Inferior parietal cortex (tissue), 1 donor: Measurements from ENCODE around the gene STAT2.
"Not testable (repeated sequence)": the region's sequence is repeated elsewhere in the genome, so short reads cannot be mapped to it uniquely, and the experiment has no call there.

Experiments
- DNase-seq: peaks from one replicate; pipeline ENCODE4 v3.0.0-alpha.2; 2016; ENCODE audit errors: extremely low spot score

The STAT2 gene

GRCh38 chr12:56330936-56331490, 28.9 kb downstream of the STAT2 start:
- DNase-seq: no peak

GRCh38 chr12:56326533-56326932, 33.4 kb downstream of the STAT2 start:
- no peak for DNase-seq

DNA sequence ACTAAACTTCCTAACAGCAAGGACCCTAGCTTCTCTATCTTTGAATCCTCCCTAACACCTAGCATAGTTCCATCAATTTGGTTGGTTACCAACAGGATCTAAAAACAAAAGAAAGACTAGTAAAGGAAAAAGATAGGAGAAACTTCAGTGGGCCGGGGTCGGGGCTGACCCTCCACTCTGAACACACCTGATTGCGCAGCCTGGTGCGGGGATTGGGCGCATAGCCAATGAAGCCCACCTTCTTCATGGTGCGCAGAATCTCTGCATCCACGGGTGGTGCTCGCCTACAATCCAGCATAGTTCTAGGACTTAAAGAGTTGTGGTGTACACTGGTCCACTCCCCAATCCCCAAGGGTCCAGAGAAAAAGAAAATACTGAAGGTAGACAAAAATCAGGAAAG, 33.8 kb downstream of the STAT2 start:
- DNase-seq: no peak

DNA sequence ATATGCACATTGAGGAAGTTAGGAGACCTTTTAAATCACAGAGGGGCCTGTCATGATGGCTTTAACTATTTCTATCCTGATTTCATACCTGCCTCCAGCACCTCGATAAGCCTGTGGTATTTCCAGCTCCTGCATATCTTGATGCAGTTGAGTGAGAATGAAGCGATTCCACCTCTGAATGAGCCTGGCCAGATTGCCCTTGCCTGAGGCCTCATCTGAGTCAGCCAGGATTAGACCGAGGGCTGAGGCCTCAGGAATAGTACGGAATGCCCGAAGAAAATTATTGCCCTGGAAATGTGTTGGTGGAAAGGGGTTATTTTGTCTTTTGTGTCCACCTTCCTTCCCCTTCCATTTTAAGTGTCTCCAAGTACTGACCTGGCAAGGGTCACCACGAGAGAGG, 35.7 kb downstream of the STAT2 start:
- no peak for DNase-seq

DNA sequence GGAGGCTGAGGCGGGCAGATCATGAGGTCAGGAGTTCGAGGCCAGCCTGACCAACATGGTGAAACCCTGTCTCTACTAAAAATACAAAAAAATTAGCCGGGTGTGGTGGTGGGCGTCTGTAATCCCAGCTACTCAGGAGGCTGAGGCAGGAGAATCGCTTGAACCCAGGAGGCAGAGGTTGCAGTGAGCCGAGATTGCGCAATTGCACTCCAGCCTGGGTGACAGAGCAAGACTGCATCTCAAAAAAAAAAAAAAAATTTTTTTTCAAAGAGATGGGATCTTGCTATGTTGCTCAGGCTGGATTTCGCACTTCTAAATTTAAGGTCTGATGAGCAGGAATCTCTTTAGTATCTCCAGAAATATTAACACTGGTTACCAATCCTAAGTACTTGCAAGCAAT, 38.3 kb downstream of the STAT2 start:
- not testable (repeated sequence) for DNase-seq

DNA sequence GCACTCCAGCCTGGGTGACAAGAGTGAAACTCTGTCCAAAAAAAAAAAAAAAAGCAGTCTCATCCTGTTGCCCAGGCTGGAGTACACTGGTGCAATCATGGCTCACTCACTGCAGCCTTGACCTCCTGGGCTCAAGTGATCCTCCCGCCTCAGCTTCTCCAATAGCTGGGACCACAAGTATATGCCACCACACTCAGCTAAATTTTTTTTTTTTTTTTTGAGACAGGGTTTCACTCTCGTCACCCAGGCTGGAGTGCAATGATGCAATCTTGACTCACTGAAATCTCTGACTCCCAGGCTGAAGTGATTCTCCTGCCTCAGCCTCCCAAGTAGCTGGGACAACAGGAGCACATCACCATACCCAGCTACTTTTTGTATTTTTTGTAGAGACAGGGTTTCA, 38.9 kb downstream of the STAT2 start:
- DNase-seq: no peak

GRCh38 chr12:56317675-56318074, 42.2 kb downstream of the STAT2 start:
- DNase-seq: no peak

GRCh38 chr12:56315622-56316473, 44.1 kb downstream of the STAT2 start, which contains the start of gene CNPY2:
TSS of gene CNPY2 (minus strand) at chr12:56315988. CDS start at chr12:56315217, 771 bp downstream.
- peak; percentile 92 for DNase-seq

- DNase-seq: peak; percentile 56
Measured at GRCh38 chr12:56315249-56315621, 44.7 kb downstream of the STAT2 start.

DNA sequence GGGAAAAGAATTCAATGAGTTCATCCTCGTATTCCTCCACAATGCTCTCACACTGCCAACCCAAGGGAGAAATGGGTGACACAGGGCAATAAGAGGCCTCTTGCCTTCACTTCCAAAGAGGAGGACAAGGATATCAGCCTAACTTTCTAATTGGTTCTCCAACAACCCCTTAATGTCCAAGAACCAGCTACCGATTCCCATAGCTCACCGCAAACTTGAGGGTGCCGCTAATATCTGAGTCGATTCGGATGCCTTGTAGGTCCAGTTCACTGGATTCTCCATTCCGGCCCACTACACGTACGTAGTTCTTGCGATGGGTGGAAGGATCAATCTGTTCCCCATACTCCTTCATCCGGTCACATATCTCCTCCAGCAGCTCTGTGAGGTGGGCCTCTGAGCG, 48.9 kb downstream of the STAT2 start:
- no peak for DNase-seq

DNA sequence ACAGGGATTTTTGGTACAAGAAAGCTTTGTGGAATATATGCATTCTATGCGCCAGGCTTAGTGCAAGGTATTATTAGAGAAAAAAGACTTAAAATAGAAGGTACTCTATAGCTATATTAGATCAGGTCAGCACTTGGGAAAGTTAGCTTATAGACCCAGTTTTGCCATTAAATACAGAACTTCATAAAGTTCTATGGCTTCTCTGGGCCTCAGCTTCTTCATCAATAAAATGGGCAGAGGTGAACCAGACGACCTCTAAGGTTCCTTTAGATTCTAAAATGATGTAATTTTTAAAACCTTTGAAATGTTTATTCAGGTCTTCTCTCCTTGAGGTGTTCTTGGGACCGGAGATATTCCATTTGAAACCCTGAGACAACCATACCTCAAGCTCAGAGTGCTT, 51.2 kb downstream of the STAT2 start:
- DNase-seq: no peak

- DNase-seq: no peak
Measured at GRCh38 chr12:56307221-56307965, 52.5 kb downstream of the STAT2 start.

DNA sequence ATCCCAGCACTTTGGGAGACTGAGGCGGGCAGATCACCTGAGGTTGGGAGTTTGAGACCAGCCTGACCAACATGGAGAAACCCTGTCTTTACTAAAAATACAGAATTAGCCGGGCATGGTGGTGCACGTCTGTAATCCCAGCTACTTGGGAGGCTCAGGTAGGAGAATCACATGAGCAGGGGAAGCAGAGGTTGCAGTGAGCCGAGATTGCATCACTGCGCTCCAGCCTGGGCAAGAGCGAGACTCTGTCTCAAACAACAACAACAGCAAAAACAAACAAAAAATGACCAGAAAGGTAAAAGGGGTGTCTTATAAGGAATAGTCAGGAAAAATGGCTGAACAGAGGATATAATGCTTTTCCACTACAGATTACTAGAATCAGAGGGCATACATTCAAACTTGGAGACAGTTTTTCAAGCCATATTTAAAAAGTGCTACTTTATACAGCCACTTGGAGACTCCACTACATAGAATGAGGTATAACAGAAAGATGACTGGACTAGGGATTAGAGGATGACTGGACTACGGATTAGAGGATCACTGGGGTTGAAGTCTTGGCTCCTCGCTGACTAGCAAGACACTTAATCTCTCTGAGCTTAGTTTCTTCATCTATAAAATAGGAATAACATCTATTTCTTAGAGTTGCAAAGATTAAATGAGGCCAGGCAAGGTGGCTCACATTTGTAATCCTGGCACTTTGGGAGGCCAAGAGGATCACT, 54.9 kb downstream of the STAT2 start:
- DNase-seq: no peak

- DNase-seq: no peak
Measured at GRCh38 chr12:56304276-56304675, 55.6 kb downstream of the STAT2 start.

DNA sequence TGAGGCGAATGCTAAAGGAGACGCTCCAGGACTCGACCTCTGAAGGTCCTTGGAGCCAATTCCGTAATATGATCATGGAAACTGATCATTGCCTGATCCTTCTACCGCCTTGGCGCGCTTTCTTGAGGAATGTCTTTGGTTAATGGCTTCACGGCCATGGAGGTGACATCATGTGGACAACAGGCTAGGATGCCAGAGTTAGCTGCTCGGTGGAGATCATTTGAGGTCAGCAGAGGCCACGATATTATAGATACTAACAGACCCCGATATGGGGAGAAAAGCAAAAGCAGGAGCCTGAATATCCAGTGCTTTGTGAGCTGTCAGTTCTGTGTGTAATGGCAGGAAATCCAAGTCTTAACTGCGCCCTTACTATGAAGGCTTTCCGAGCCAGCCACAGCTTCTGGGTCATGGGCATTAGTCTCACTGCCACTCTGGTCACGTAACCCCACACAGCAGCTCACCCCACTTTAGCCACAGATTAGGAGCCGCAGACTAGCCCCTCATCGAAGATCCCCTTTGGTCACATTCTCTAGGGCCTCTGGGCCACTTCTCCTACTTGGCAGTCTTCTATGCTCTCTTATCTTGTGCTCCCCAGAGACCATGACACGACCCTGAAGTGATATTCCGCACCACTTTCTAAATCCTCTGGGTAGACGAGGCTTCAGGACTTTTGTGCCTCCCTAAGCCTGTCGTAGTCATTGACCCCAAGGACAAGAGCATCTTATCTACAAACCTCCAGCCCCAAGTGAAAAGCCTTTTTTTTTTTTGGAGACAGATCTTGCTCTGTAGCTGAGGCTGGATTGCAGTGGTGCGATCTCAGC, 59.1 kb downstream of the STAT2 start:
- peak; percentile 21 for DNase-seq

DNA sequence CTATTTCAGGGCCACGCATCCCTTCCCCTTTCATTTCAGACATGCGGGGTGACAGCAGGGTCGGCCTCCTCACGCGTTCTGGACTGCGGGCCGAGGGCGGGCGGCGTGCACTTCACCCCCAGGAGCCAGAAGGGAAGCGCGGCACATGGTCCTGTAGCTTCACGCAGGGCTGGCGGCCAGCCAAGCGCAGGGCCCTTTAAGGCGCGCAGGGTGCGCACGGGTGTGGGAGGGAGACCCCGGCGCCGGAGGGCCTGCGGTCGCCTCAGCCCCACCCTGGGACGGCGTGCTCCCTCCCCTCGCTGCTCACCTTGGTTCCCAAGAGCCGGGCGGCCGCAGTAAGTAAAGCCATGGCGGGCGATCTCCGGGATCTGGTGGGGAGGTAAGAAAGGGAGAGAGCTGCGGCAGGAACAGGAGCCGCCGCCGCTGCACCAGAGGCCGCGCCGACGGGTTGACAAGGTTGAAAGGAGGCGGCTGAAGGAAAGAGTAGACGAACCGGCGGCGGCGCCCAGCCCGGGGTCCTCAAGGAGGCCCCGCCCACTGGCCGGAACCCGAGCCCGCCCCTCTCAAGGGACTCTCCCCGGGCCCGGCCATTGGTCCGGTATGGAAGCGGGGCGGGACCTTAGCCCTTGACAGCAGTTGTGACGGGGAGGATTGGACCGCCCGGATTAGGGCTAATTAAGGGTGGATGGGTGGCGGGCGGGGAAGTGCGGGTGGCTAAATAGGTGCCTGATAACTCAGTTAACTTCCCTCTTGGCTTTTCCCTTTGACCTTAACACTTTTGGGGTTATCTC, 59.9 kb downstream of the STAT2 start, which contains the start of gene CS:
CS (minus strand) TSS at position 478 of the 791 bp plus-strand sequence; CDS start at position 349, 129 bp downstream.
- peak; percentile 97 for DNase-seq

DNA sequence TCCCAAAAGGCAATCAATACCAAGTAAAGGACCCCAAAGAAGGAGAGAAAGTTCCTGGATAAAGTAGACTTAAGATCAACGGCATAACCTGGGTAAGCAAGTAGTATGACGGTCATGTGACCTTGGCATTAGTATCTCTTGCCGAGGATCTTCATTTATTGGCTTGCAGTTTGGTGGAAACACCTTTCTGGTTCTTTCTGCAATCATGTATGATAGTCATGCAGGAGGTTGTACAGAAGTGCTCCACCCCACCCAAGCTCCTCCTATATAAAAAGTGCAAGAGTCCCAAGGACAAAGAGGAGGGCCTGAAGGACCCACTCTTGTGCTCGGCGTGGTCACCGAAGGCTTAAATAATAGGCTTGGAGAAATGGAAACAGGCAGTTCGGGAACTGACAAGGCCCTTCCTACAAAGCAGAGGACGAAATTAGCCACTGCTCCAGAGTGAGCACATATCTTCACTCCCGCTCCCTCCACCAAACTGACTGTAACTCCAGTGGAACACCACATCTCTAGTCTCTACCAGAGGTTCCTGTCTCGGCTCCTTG, 60.5 kb downstream of the STAT2 start:
- peak; percentile 34 for DNase-seq

- DNase-seq: no peak
Measured at GRCh38 chr12:56298828-56299227, 61.1 kb downstream of the STAT2 start.

DNA sequence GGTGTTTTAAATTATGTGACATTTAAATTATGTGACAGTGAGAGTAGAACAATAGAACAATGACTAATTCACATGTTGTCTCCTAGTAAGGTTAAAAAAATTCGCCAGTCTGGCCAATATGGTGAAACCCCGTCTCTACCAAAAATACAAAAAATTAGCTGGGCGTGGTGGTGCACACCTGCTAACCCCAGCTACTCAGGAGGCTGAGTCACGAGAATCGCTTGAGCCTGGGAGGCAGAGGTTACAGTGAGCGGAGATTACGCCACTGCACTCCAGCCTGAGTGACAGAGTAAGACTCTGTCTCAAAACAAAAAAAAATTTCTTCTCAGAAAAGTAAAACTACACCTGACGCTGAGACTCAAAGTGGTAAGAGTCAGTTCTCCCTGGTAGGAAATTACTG, 62.5 kb downstream of the STAT2 start:
- DNase-seq: no peak

DNA sequence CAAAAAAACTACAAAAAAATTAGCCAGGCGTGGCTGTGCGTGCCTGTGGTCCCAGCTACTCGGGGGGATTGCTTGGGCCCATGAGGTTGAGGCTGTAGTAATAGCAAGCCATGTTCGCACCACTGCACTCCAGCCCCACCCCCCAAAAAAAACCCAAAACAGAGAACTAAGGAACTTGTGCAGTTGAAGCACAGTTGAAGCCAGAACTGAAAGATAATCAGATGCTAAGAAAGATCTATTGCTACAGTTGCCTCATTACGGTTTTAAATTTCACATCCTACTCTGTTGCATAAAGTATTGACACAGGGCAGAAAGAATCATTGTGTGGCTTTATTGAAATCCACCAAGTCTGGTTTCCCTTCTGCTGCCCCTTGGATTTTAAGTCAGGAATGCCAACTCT, 63.6 kb downstream of the STAT2 start:
- no peak for DNase-seq
